Stimulated activated naive CD8-positive, alpha-beta T cell treated with anti-CD3 and anti-CD28 coated beads, Interleukin-15, amount 100 ng/mL, for 72 hours (primary cell): ENCODE data around the gene FUT8.
"Not testable (repeated sequence)": the region's sequence is repeated elsewhere in the genome, so short reads cannot be mapped to it uniquely, and the experiment has no call there.

Source experiments
- ATAC-seq: fragments of 150-1000 bp; cut with Tn5 transposase; 2 replicates; pipeline ENCODE4 v1.10.0; 2021; ENCODE audit warnings: mild to moderate bottlenecking, moderate library complexity
- DNase-seq, 2 donors: peaks; one replicate each; pipeline ENCODE4 v3.0.0; 2021 to 2022
- H3K27ac Mint-ChIP-seq, 2 donors: one replicate each; pipeline ENCODE4 v1.8.0; 2022; ENCODE audit warnings: mild to moderate bottlenecking in 2 of 2, mixed read lengths in 2 of 2, moderate library complexity in 2 of 2
- H3K27me3 Mint-ChIP-seq: one replicate; pipeline ENCODE4 v1.8.0; 2022; ENCODE audit warnings: mixed read lengths
- H3K4me1 Mint-ChIP-seq: one replicate; pipeline ENCODE4 v1.8.0; 2022; ENCODE audit warnings: mild to moderate bottlenecking, mixed read lengths
- H3K4me3 Mint-ChIP-seq, 2 donors: one replicate each; pipeline ENCODE4 v1.8.0; 2022; ENCODE audit warnings: mild to moderate bottlenecking in 2 of 2, mixed read lengths in 2 of 2, moderate library complexity in 1 of 2
- H3K9me3 Mint-ChIP-seq, 2 donors: one replicate each; pipeline ENCODE4 v1.8.0; 2022; ENCODE audit warnings: mixed read lengths in 2 of 2

Gene FUT8

GRCh38 chr14:65462411-65462810 lies 49.9 kb downstream of the FUT8 start:
- peak overlapping the region; percentile 34 to 66 for H3K4me3 Mint-ChIP-seq
- DNase-seq (peak; percentile 27 to 60), ATAC-seq (peak; percentile 98)
- no peaks in the 10 kb centered on the region for H3K27me3 Mint-ChIP-seq
- no peaks in the 10 kb centered on the region for H3K9me3 Mint-ChIP-seq
- peak overlapping the region; percentile 86 to 94 for H3K27ac Mint-ChIP-seq
- peaks cover 67% of the 10 kb centered on the region for H3K4me1 Mint-ChIP-seq

- H3K4me1 Mint-ChIP-seq, result peaks cover 83% of the 10 kb centered on the region
- H3K9me3 Mint-ChIP-seq, result no peaks in the 10 kb centered on the region
- no peaks in the 10 kb centered on the region for H3K27me3 Mint-ChIP-seq
- DNase-seq (no peak), ATAC-seq (no peak)
- no peak overlapping the region for H3K4me3 Mint-ChIP-seq
- no peak overlapping the region for H3K27ac Mint-ChIP-seq
Measured at GRCh38 chr14:65465584-65465983, 53.1 kb downstream of the FUT8 start.

DNA sequence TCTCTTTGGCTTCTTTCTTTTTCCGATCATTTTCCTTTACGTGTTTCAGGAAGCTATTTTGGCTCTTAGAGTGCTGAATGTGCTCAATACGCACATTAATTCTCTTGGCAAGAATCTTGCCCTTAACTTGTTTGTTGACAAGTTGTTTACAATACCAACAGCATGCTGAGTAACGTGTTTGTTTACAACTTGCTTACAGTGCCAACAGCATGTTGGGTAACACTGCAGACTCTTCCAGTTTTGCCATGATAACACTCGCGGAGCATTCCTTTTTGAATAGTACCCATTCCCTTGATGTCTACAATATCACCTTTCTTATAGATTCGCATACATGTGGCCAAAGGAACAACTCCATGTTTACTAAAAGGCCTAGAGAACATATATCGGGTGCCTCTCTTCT lies 55.4 kb downstream of the FUT8 start:
- not testable (repeated sequence) for DNase-seq, H3K9me3 Mint-ChIP-seq, ATAC-seq, H3K4me3 Mint-ChIP-seq, H3K27me3 Mint-ChIP-seq, H3K27ac Mint-ChIP-seq
- H3K4me1 Mint-ChIP-seq, result peaks cover 76% of the 10 kb centered on the region

- Mint-ChIP-seq H3K27ac (no peak overlapping the region), H3K4me1 (peaks cover 64% of the 10 kb centered on the region), H3K27me3 (no peaks in the 10 kb centered on the region), H3K4me3 (no peak overlapping the region), H3K9me3 (no peaks in the 10 kb centered on the region)
- DNase-seq (no peak), ATAC-seq (no peak)
Measured at GRCh38 chr14:65469903-65470302, 57.4 kb downstream of the FUT8 start.

- H3K4me1 Mint-ChIP-seq, result peaks cover 64% of the 10 kb centered on the region
Measured at GRCh38 chr14:65470404-65470880, 57.9 kb downstream of the FUT8 start.

DNA sequence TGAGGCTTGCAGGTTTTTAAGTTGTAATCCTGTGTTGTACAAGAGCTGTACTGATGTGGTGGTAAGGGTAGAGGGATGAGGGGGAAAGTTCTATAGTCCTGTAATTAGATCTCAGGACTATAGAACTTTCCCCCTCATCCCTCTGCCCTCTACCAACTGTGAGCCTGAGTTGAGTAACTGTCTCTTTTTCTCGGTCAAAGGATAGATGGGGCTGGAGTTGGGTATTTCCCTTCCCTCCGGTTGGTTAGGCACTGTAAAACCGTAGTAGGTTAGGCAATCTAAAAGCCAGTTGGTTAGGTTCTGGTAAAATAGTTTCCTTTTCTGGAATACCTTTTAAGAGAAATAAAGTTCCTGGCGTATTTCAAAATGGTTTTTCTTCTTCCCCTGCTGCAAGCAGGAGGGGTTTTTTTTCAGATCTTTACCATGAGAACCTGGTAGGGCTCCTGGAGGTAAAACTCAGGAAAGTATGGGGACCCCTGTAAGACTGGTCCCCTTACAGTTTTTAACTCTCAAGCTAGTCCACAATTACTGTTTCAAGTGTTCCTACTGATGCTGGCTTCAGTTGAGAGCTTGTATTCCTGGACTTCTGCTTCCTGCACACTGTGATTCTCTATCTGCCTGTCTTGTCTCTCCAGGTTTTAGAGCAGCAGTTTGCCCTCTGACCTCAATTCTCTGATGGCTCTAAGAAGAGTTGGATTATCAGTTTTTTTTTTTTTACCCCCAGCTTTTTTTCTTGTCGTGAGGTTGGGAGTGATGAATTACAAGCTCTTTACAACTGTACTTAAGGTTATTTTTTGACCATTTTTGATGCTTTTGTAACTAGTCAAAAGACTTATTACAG lies 58.7 kb downstream of the FUT8 start:
- Mint-ChIP-seq H3K27me3 (no peaks in the 10 kb centered on the region), H3K4me1 (peaks cover 66% of the 10 kb centered on the region)

More at GRCh38 chr14:65470404-65470880, 57.9 kb downstream of the FUT8 start:
- DNase-seq, result no peak
- Mint-ChIP-seq H3K9me3 (no peaks in the 10 kb centered on the region), H3K4me3 (peak overlapping the region in 1 of 2 donors; percentile 15), H3K27ac (no peak overlapping the region), H3K27me3 (no peaks in the 10 kb centered on the region)
- peak; percentile 64 for ATAC-seq

GRCh38 chr14:65472189-65472588 lies 59.7 kb downstream of the FUT8 start:
- Mint-ChIP-seq H3K9me3 (no peaks in the 10 kb centered on the region), H3K27ac (no peak overlapping the region), H3K4me1 (peaks cover 70% of the 10 kb centered on the region), H3K4me3 (no peak overlapping the region), H3K27me3 (no peaks in the 10 kb centered on the region)
- ATAC-seq (no peak), DNase-seq (no peak)

More for the DNA sequence above, 58.7 kb downstream of the FUT8 start:
- DNase-seq, result no peak
- peak; percentile 93 for ATAC-seq
- peak overlapping the region in 1 of 2 donors; percentile 70 for H3K27ac Mint-ChIP-seq
- no peaks in the 10 kb centered on the region for H3K9me3 Mint-ChIP-seq
- peak overlapping the region in 1 of 2 donors; percentile 31 for H3K4me3 Mint-ChIP-seq

DNA sequence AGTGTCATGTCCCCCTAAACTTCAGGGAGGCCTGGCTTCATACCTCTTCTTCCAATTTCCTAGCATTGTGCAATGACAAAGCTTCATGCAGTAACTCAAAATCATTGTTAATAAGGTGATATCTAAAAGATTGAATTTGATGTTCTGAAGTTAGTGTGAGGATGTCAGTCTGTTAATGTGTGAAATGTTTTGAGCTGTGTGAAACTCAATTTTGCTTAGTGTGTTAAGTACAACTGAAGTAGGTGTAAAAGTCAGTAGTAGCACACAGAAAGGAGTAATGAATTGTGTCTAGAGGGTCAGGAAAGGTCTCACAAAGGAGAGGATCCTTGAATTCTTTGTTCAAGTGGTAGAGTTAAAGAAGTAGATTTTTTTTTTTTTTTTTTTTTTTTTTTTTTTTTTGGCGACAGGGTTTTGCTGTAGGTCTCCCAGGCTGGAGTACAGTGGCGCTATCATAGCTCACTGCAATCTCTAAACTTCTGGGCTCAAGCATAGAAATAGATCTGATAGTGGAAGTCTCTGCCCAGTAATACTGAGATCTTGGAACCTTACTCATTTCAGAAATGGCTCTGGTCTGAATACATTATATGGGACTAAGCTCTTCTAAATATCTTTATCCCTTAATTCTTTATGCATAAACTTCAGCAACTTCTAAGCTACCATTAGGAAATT lies 63.9 kb downstream of the FUT8 start:
- Mint-ChIP-seq H3K4me1 (peaks cover 71% of the 10 kb centered on the region), H3K4me3 (no peak overlapping the region), H3K27me3 (no peaks in the 10 kb centered on the region), H3K27ac (peak overlapping the region in 1 of 2 donors; percentile 69), H3K9me3 (no peaks in the 10 kb centered on the region)
- ATAC-seq (peak; percentile 93), DNase-seq (no peak)

GRCh38 chr14:65476942-65477318 lies 64.4 kb downstream of the FUT8 start:
- no peak for ATAC-seq

GRCh38 chr14:65478017-65478416 lies 65.5 kb downstream of the FUT8 start:
- no peak for DNase-seq
- H3K9me3 Mint-ChIP-seq, result no peaks in the 10 kb centered on the region
- ATAC-seq, result no peak
- peak overlapping the region; percentile 13 to 31 for H3K4me3 Mint-ChIP-seq
- peaks cover 78% of the 10 kb centered on the region for H3K4me1 Mint-ChIP-seq
- no peak overlapping the region for H3K27ac Mint-ChIP-seq
- H3K27me3 Mint-ChIP-seq, result no peaks in the 10 kb centered on the region

More at GRCh38 chr14:65476942-65477318, 64.4 kb downstream of the FUT8 start:
- Mint-ChIP-seq H3K4me1 (peaks cover 71% of the 10 kb centered on the region), H3K9me3 (no peaks in the 10 kb centered on the region), H3K4me3 (no peak overlapping the region), H3K27ac (no peak overlapping the region), H3K27me3 (no peaks in the 10 kb centered on the region)
- no peak for DNase-seq

DNA sequence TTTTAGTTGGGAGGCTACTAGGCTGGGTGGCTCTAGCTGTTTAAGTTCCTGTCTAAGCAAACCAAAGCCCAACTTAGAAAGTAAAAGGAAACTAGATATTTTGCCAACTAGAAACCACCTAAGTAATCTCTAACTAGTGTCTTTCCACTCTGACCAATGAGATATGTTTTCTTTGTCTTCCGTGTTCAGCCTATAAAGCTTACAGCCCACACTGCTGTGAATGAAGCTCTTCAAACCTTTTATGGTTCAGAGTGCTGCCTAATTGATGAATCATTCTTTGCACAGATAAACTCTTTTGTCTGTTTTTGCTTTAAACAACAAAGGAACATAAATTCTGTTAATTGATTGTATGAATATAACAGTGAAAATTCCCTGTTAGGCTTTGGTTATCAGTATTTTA lies 66.1 kb downstream of the FUT8 start:
- H3K27ac Mint-ChIP-seq, result no peak overlapping the region
- no peaks in the 10 kb centered on the region for H3K27me3 Mint-ChIP-seq
- ATAC-seq (peak; percentile 87), DNase-seq (no peak)
- H3K4me1 Mint-ChIP-seq, result peaks cover 82% of the 10 kb centered on the region
- H3K4me3 Mint-ChIP-seq, result peak overlapping the region; percentile 31 to 46
- no peaks in the 10 kb centered on the region for H3K9me3 Mint-ChIP-seq

- ATAC-seq, result no peak
- Mint-ChIP-seq H3K9me3 (no peaks in the 10 kb centered on the region), H3K4me3 (no peak overlapping the region), H3K4me1 (peaks cover 82% of the 10 kb centered on the region), H3K27me3 (no peaks in the 10 kb centered on the region), H3K27ac (peak overlapping the region in 1 of 2 donors; percentile 1)
- DNase-seq, result no peak
Measured at GRCh38 chr14:65479386-65479785, 66.9 kb downstream of the FUT8 start.

GRCh38 chr14:65482757-65483438 lies 70.4 kb downstream of the FUT8 start:
- no peak for DNase-seq
- Mint-ChIP-seq H3K9me3 (no peaks in the 10 kb centered on the region), H3K4me3 (no peak overlapping the region), H3K4me1 (peaks cover 72% of the 10 kb centered on the region), H3K27me3 (no peaks in the 10 kb centered on the region), H3K27ac (no peak overlapping the region)
- no peak for ATAC-seq

DNA sequence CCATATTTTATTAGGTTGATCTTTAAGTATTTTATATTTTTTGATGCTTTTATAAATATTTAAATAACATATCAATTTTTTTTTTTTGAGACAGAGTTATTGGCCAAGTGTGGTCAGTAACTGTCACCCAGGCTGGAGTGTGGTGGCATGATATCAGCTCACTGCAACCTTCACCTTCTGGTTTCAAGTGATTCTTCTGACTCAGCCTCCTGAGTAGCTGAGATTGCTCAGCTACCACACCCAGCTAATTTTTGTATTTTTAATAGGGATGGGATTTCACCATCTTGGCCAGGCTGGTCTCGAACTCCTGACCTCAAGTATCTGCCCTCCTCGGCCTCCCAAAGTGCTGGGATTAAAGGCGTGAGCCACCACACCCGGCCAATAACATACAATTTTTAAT lies 71.1 kb downstream of the FUT8 start:
- H3K4me1 Mint-ChIP-seq, result peaks cover 72% of the 10 kb centered on the region

GRCh38 chr14:65485516-65485915 lies 73.0 kb downstream of the FUT8 start:
- H3K27ac Mint-ChIP-seq, result no peak overlapping the region
- H3K4me3 Mint-ChIP-seq, result no peak overlapping the region

More for the DNA sequence above, 71.1 kb downstream of the FUT8 start:
- ATAC-seq, result peak; percentile 66
- no peaks in the 10 kb centered on the region for H3K27me3 Mint-ChIP-seq
- no peak overlapping the region for H3K27ac Mint-ChIP-seq
- DNase-seq, result no peak
- no peak overlapping the region for H3K4me3 Mint-ChIP-seq
- no peaks in the 10 kb centered on the region for H3K9me3 Mint-ChIP-seq

More at GRCh38 chr14:65485516-65485915, 73.0 kb downstream of the FUT8 start:
- ATAC-seq, result no peak
- no peak for DNase-seq
- Mint-ChIP-seq H3K9me3 (no peaks in the 10 kb centered on the region), H3K4me1 (peaks cover 57% of the 10 kb centered on the region), H3K27me3 (no peaks in the 10 kb centered on the region)
